AG10803 (cell line): ENCODE data around the gene SLC6A18.

Source experiments
- DNase-seq: peaks from one replicate; pipeline ENCODE4 v3.0.0; 2010; ENCODE audit warnings: low read depth
- H3K4me3 ChIP-seq: 2 replicates; pipeline ENCODE4 v1.5.1; 2011; ENCODE audit warnings: mild to moderate bottlenecking, low read length, control low read depth
- CTCF ChIP-seq: conservative IDR thresholded peaks from 2 replicates; pipeline ENCODE4 v1.5.1; 2011; ENCODE audit warnings: mild to moderate bottlenecking, low read length, control low read depth, inconsistent platforms

The SLC6A18 gene

GRCh38 chr5:1194378-1194777 is 30.8 kb upstream of the SLC6A18 start:
- no peak for DNase-seq
- no peak overlapping the region for H3K4me3 ChIP-seq
- TF ChIP-seq CTCF = no peak

GRCh38 chr5:1195439-1195838 is 29.7 kb upstream of the SLC6A18 start:
- DNase-seq = no peak
- no peak for TF ChIP-seq CTCF
- H3K4me3 ChIP-seq = no peak overlapping the region

- TF ChIP-seq CTCF = no peak
- DNase-seq = no peak
- no peak overlapping the region for H3K4me3 ChIP-seq
Observed at GRCh38 chr5:1195916-1196315, 29.3 kb upstream of the SLC6A18 start.

GRCh38 chr5:1196562-1196961 is 28.6 kb upstream of the SLC6A18 start:
- TF ChIP-seq CTCF = no peak
- H3K4me3 ChIP-seq = no peak overlapping the region
- DNase-seq = no peak

GRCh38 chr5:1197876-1198666 is 27.1 kb upstream of the SLC6A18 start:
- no peak for TF ChIP-seq CTCF
- DNase-seq = no peak
- no peak overlapping the region for H3K4me3 ChIP-seq

- no peak for DNase-seq
- no peak overlapping the region for H3K4me3 ChIP-seq
- TF ChIP-seq CTCF = no peak
Observed at GRCh38 chr5:1199340-1199648, 25.9 kb upstream of the SLC6A18 start.

- no peak for TF ChIP-seq CTCF
- DNase-seq = no peak
- no peak overlapping the region for H3K4me3 ChIP-seq
Observed at GRCh38 chr5:1199649-1200494, 25.3 kb upstream of the SLC6A18 start.
